SHP77 (cell line): ENCODE data around the gene CDH2.

Source experiments
- DNase-seq, 2 experiments: peaks; one replicate each; lab custom pipeline; 2025; lab: John Stamatoyannopoulos, UW

The CDH2 gene

GRCh38 chr18:28044036-28044435, 132.9 kb downstream of the CDH2 start:
- DNase-seq, result peak; percentile 51 to 56

GRCh38 chr18:28043631-28044030, 133.3 kb downstream of the CDH2 start:
- DNase-seq, result no peak

- DNase-seq, result no peak
These were observed 135.6 kb downstream of the CDH2 start for GRCh38 chr18:28041366-28041765.

GRCh38 chr18:28040716-28041115, 136.2 kb downstream of the CDH2 start:
- no peak for DNase-seq

GRCh38 chr18:28040211-28040610, 136.7 kb downstream of the CDH2 start:
- no peak for DNase-seq

GRCh38 chr18:28039691-28040090, 137.2 kb downstream of the CDH2 start:
- no peak for DNase-seq

- DNase-seq, result no peak
These were observed 137.9 kb downstream of the CDH2 start for GRCh38 chr18:28039078-28039477.

GRCh38 chr18:28036488-28036887, 140.4 kb downstream of the CDH2 start:
- no peak for DNase-seq

- no peak for DNase-seq
These were observed 142.4 kb downstream of the CDH2 start for GRCh38 chr18:28034567-28034966.

- no peak for DNase-seq
These were observed 144.8 kb downstream of the CDH2 start for GRCh38 chr18:28032177-28032576.

GRCh38 chr18:28030458-28030857, 146.5 kb downstream of the CDH2 start:
- no peak for DNase-seq

GRCh38 chr18:28027755-28028154, 149.2 kb downstream of the CDH2 start:
- no peak for DNase-seq

- DNase-seq, result no peak
These were observed 157.4 kb downstream of the CDH2 start for GRCh38 chr18:28019425-28020108.

GRCh38 chr18:28018351-28018750, 158.6 kb downstream of the CDH2 start:
- no peak for DNase-seq

- no peak for DNase-seq
These were observed 161.3 kb downstream of the CDH2 start for GRCh38 chr18:28015671-28016070.

- peak in 1 of 2 experiments; percentile 14 for DNase-seq
These were observed 163.9 kb downstream of the CDH2 start for GRCh38 chr18:28013066-28013465.

- DNase-seq, result no peak
These were observed 164.6 kb downstream of the CDH2 start for GRCh38 chr18:28012336-28012735.

- DNase-seq, result no peak
These were observed 167.3 kb downstream of the CDH2 start for GRCh38 chr18:28009589-28009988.

GRCh38 chr18:28007841-28008240, 169.1 kb downstream of the CDH2 start:
- no peak for DNase-seq

- no peak for DNase-seq
These were observed 171.8 kb downstream of the CDH2 start for GRCh38 chr18:28005164-28005563.

- DNase-seq, result no peak
These were observed 172.3 kb downstream of the CDH2 start for GRCh38 chr18:28004606-28005005.

GRCh38 chr18:28003451-28003850, 173.5 kb downstream of the CDH2 start:
- DNase-seq, result no peak

GRCh38 chr18:28002841-28003240, 174.1 kb downstream of the CDH2 start:
- DNase-seq, result no peak

GRCh38 chr18:27996801-27997272, 180.1 kb downstream of the CDH2 start:
- DNase-seq, result no peak
